Gastroesophageal sphincter (tissue), 4 donors: ENCODE data around the gene CLSTN1. TPM values are rescaled to one million over a fixed set of nuclear protein-coding genes. Genes with fewer than 3 reads are reported as not detected.
"Not testable (repeated sequence)": the region's sequence is repeated elsewhere in the genome, so short reads cannot be mapped to it uniquely, and the experiment has no call there.

Experiments
- ATAC-seq: fragments of 150-250 bp; one replicate; pipeline ENCODE4 v1.9.1; 2016; ENCODE audit warnings: mild to moderate bottlenecking, moderate library complexity
- H3K27ac ChIP-seq, 4 donors: fragments of 200-600 bp; sonication (generic) in 3 of 4; 1 replicate in 3 of 4; 2 replicates in 1 of 4; pipeline ENCODE4 v1.5.1; 2016 to 2019
- H3K27me3 ChIP-seq: fragments of 200-600 bp; sonication (generic); one replicate; pipeline ENCODE4 v1.5.1; 2019
- H3K36me3 ChIP-seq, 2 donors: fragments of 200-600 bp; sonication (generic); one replicate each; pipeline ENCODE4 v1.5.1; 2019; ENCODE audit warnings: control low read depth in 1 of 2
- H3K4me1 ChIP-seq, 3 donors: fragments of 200-600 bp; sonication (generic); 1 replicate in 2 of 3; 2 replicates in 1 of 3; pipeline ENCODE4 v1.5.1; 2016 to 2019; ENCODE audit warnings: control low read depth in 2 of 3
- H3K4me3 ChIP-seq, 2 donors: fragments of 200-600 bp; sonication (generic); one replicate each; pipeline ENCODE4 v1.5.1; 2019; ENCODE audit warnings: mild to moderate bottlenecking in 1 of 2, moderate library complexity in 1 of 2
- H3K9me3 ChIP-seq, 3 donors: fragments of 200-600 bp; sonication (generic); one replicate each; pipeline ENCODE4 v1.5.1; 2017 to 2019; ENCODE audit warnings: control low read depth in 2 of 3
- CTCF ChIP-seq, 4 experiments: fragments of 200-600 bp in 2 of 4; fragments of 450-650 bp in 2 of 4; sonication (generic) in 1 of 4; IDR thresholded peaks; one replicate each; pipeline ENCODE4 v1.5.1; 2017 to 2019; ENCODE audit warnings: antibody characterized with exemption in 4 of 4, mild to moderate bottlenecking in 2 of 4, moderate library complexity in 2 of 4
- EP300 ChIP-seq: sonication (generic); formaldehyde crosslinking; IDR thresholded peaks from one replicate; pipeline ENCODE4 v1.6.1; 2017; ENCODE audit warnings: antibody characterized with exemption, mild to moderate bottlenecking
- POLR2A ChIP-seq, 2 donors: fragments of 450-650 bp; IDR thresholded peaks; one replicate each; pipeline ENCODE4 v1.6.1; 2017; ENCODE audit warnings: antibody characterized with exemption in 2 of 2, mild to moderate bottlenecking in 2 of 2, moderate library complexity in 1 of 2
- POLR2AphosphoS5 ChIP-seq: sonication (generic); formaldehyde crosslinking; IDR thresholded peaks from one replicate; pipeline ENCODE4 v1.6.1; 2017; ENCODE audit warnings: antibody characterized with exemption
- whole genome bisulfite sequencing, 2 donors: methylation state at CpG; one replicate each; pipeline ENCODE4 v1.1.5; 2018; ENCODE audit warnings: low coverage in 1 of 2; 5-methylcytosine and 5-hydroxymethylcytosine counted together
- total RNA-seq, 4 donors: library from RNA; depleted of rRNA; stranded (reverse); fragments of >200 nt; gene quantifications; one replicate each; pipeline ENCODE4 v1.1.0, GENCODE V29; 2016

CLSTN1 gene
- total RNA-seq, 4 donors from 2014 or later, result 45.1 to 95.4 (median 58.7) TPM

- H3K9me3 ChIP-seq, result no peaks in the 10 kb centered on the region
- ATAC-seq, result no peak
- H3K27ac ChIP-seq, result no peak overlapping the region
- TF ChIP-seq EP300 (no peak), POLR2AphosphoS5 (peak; percentile 22)
- H3K27me3 ChIP-seq, result no peaks in the 10 kb centered on the region
- H3K36me3 ChIP-seq, result peaks cover 0 to 28% of the 10 kb centered on the region in 2 donors
- no peak overlapping the region for H3K4me3 ChIP-seq
- no peaks in the 10 kb centered on the region for H3K4me1 ChIP-seq
- 60 to 84% methylated on average over 1 to 6 of the region's 15 CpGs for whole genome bisulfite sequencing, 2 donors
Measured at GRCh38 chr1:9766759-9767442, 56.9 kb downstream of the CLSTN1 start.

GRCh38 chr1:9764550-9764949 is 59.2 kb downstream of the CLSTN1 start:
- H3K4me3 ChIP-seq, result no peak overlapping the region
- no peak for ATAC-seq
- TF ChIP-seq EP300 (no peak), POLR2A (IDR thresholded peaks at IDR 0.05) (no peak), CTCF (IDR thresholded peaks at IDR 0.05) (no peak), POLR2AphosphoS5 (no peak)
- H3K4me1 ChIP-seq, result peaks cover 0 to 7% (median 0%) of the 10 kb centered on the region in 3 donors
- no peaks in the 10 kb centered on the region for H3K9me3 ChIP-seq
- H3K27me3 ChIP-seq, result no peaks in the 10 kb centered on the region
- WGBS, 2 donors, result 68 to 84% methylated on average over 3 of the region's 3 CpGs
- no peak overlapping the region for H3K27ac ChIP-seq
- H3K36me3 ChIP-seq, result peaks cover 0 to 16% of the 10 kb centered on the region in 2 donors

- TF ChIP-seq EP300, result no peak
- no peak for TF ChIP-seq CTCF (IDR thresholded peaks at IDR 0.05)
- TF ChIP-seq POLR2A (IDR thresholded peaks at IDR 0.05), result no peak
- no peak for TF ChIP-seq POLR2AphosphoS5
- peaks cover 0 to 16% of the 10 kb centered on the region in 2 donors for H3K36me3 ChIP-seq
- no peaks in the 10 kb centered on the region for H3K27me3 ChIP-seq
- 75% methylated on average over 2 of the region's 2 CpGs; no CpG with 5 or more reads in 1 of the 2 donors for WGBS, 2 donors
- peaks cover 0 to 13% (median 0%) of the 10 kb centered on the region in 3 donors for H3K4me1 ChIP-seq
- H3K27ac ChIP-seq, result no peak overlapping the region
- H3K9me3 ChIP-seq, result no peaks in the 10 kb centered on the region
- no peak for ATAC-seq
- H3K4me3 ChIP-seq, result no peak overlapping the region
Measured at GRCh38 chr1:9763914-9764313, 59.9 kb downstream of the CLSTN1 start.

- 89 to 92% methylated on average over 17 to 20 of the region's 25 CpGs for WGBS, 2 donors
- H3K27me3 ChIP-seq, result not testable (repeated sequence)
Measured at GRCh38 chr1:9762446-9762845, 61.3 kb downstream of the CLSTN1 start.

GRCh38 chr1:9761855-9762254 is 61.9 kb downstream of the CLSTN1 start:
- H3K27me3 ChIP-seq, result no peaks in the 10 kb centered on the region
- peaks cover 0 to 16% of the 10 kb centered on the region in 2 donors for H3K36me3 ChIP-seq
- TF ChIP-seq POLR2AphosphoS5, result no peak
- TF ChIP-seq POLR2A (IDR thresholded peaks at IDR 0.05), result no peak
- no peak for TF ChIP-seq CTCF (IDR thresholded peaks at IDR 0.05)
- TF ChIP-seq EP300, result no peak
- no peak overlapping the region for H3K27ac ChIP-seq
- no peaks in the 10 kb centered on the region for H3K9me3 ChIP-seq
- WGBS, 2 donors, result 84 to 95% methylated on average over 4 to 9 of the region's 9 CpGs
- H3K4me1 ChIP-seq, result peaks cover 0 to 24% (median 0%) of the 10 kb centered on the region in 3 donors
- no peak for ATAC-seq
- H3K4me3 ChIP-seq, result no peak overlapping the region

More at GRCh38 chr1:9762446-9762845, 61.3 kb downstream of the CLSTN1 start:
- H3K9me3 ChIP-seq, H3K4me3 ChIP-seq, ATAC-seq, H3K27ac ChIP-seq: not testable (repeated sequence)
- H3K36me3 ChIP-seq, result peaks cover 0 to 16% of the 10 kb centered on the region in 2 donors
- H3K4me1 ChIP-seq, result peaks cover 0 to 24% (median 0%) of the 10 kb centered on the region in 3 donors

GRCh38 chr1:9760824-9761223 is 62.9 kb downstream of the CLSTN1 start:
- H3K4me1 ChIP-seq, result peaks cover 0 to 32% (median 0%) of the 10 kb centered on the region in 3 donors
- no peak for ATAC-seq
- no peaks in the 10 kb centered on the region for H3K27me3 ChIP-seq
- no peak overlapping the region for H3K4me3 ChIP-seq
- 98 to 100% methylated on average over 1 to 6 of the region's 6 CpGs for WGBS, 2 donors
- no peaks in the 10 kb centered on the region for H3K9me3 ChIP-seq
- peaks cover 0 to 16% of the 10 kb centered on the region in 2 donors for H3K36me3 ChIP-seq
- no peak for TF ChIP-seq EP300
- no peak for TF ChIP-seq CTCF (IDR thresholded peaks at IDR 0.05)
- no peak for TF ChIP-seq POLR2AphosphoS5
- TF ChIP-seq POLR2A (IDR thresholded peaks at IDR 0.05), result no peak
- H3K27ac ChIP-seq, result no peak overlapping the region
